ENCODE measurements around the gene HCN2. TPM values are rescaled to one million over a fixed set of nuclear protein-coding genes. Genes with fewer than 3 reads are reported as not detected.
"Not testable (repeated sequence)": the region's sequence is repeated elsewhere in the genome, so short reads cannot be mapped to it uniquely, and the experiment has no call there.

Gene HCN2
- total RNA-seq, 1 experiment from 2014 or later, result 0.04 TPM

GRCh38 chr19:623974-624373 lies 34.3 kb downstream of the HCN2 start:
- Histone ChIP-seq H3K36me3 (ENCODE audit: low read depth, low read length) (peaks cover 5% of the 10 kb centered on the region; the same call in 1 of the 2 replicates), H3K79me2 (ENCODE audit: low read length) (peaks cover 10% of the 10 kb centered on the region; the same call in 1 of the 2 replicates), H3K4me2 (ENCODE audit: low read length) (no peak overlapping the region), H3K4me1 (ENCODE audit: insufficient read depth, low read length) (no peaks in the 10 kb centered on the region), H2AFZ (ENCODE audit: low read length) (no peak overlapping the region), H3K9ac (ENCODE audit: low read length) (no peak overlapping the region), H3F3A (ENCODE audit: low read length, unreplicated experiment) (no peaks in the 10 kb centered on the region), H3K4me3 (ENCODE audit: low read length) (no peak overlapping the region), H3K9me3 (ENCODE audit: low read length) (no peaks in the 10 kb centered on the region), H3K27me3 (ENCODE audit: low read length) (no peaks in the 10 kb centered on the region), H3K9me2 (replicated peaks; ENCODE audit: low read length) (no peaks in the 10 kb centered on the region), H4K20me1 (ENCODE audit: low read length) (no peaks in the 10 kb centered on the region), H3K27ac (ENCODE audit: low read length) (no peak overlapping the region)
- no peak for ATAC-seq
- POLR2A ChIA-PET (ENCODE audit: unreplicated experiment), result no interaction called here
- DNase-seq, result no peak
- no peak for TF ChIP-seq EZH2phosphoT487 (IDR thresholded peaks at IDR 0.05; ENCODE audit: borderline replicate concordance, low read length)
- TF ChIP-seq EZH2 (IDR thresholded peaks at IDR 0.05; ENCODE audit: low read length, unreplicated experiment), result no peak
- TF ChIP-seq CTCF (conservative IDR thresholded peaks at IDR 0.05; ENCODE audit: low read depth, low read length), result no peak
- no TSS peak for BruUV-seq (replicated peaks)
- CTCF ChIA-PET, result no interaction called here
- intact Hi-C loops (cut with micrococcal nuclease), result no loop called here

GRCh38 chr19:624433-625109 lies 34.9 kb downstream of the HCN2 start:
- BruUV-seq (replicated peaks), result no TSS peak
- H3K79me2 ChIP-seq (ENCODE audit: low read length), result peaks cover 15% of the 10 kb centered on the region; the same call in 1 of the 2 replicates
- H3K9ac ChIP-seq (ENCODE audit: low read length), result no peak overlapping the region
- ATAC-seq (no peak), DNase-seq (no peak)
- TF ChIP-seq EZH2phosphoT487 (IDR thresholded peaks at IDR 0.05; ENCODE audit: borderline replicate concordance, low read length), result no peak
- no peak for TF ChIP-seq CTCF (conservative IDR thresholded peaks at IDR 0.05; ENCODE audit: low read depth, low read length)
- no peak for TF ChIP-seq EZH2 (IDR thresholded peaks at IDR 0.05; ENCODE audit: low read length, unreplicated experiment)
- no peaks in the 10 kb centered on the region for H3K9me2 ChIP-seq (replicated peaks; ENCODE audit: low read length)
- peaks cover 5% of the 10 kb centered on the region; the same call in 1 of the 2 replicates for H3K36me3 ChIP-seq (ENCODE audit: low read depth, low read length)
- H3K9me3 ChIP-seq (ENCODE audit: low read length), result no peaks in the 10 kb centered on the region
- POLR2A ChIA-PET (ENCODE audit: unreplicated experiment), result no interaction called here
- no peaks in the 10 kb centered on the region for H3K4me1 ChIP-seq (ENCODE audit: insufficient read depth, low read length)
- CTCF ChIA-PET, result no interaction called here
- intact Hi-C loops (cut with micrococcal nuclease), result no loop called here
- H3K4me3 ChIP-seq (ENCODE audit: low read length), result no peak overlapping the region
- H3K27ac ChIP-seq (ENCODE audit: low read length), result no peak overlapping the region
- H2AFZ ChIP-seq (ENCODE audit: low read length), result no peak overlapping the region
- no peaks in the 10 kb centered on the region for H3F3A ChIP-seq (ENCODE audit: low read length, unreplicated experiment)
- no peak overlapping the region for H3K4me2 ChIP-seq (ENCODE audit: low read length)
- no peaks in the 10 kb centered on the region for H4K20me1 ChIP-seq (ENCODE audit: low read length)
- H3K27me3 ChIP-seq (ENCODE audit: low read length), result no peaks in the 10 kb centered on the region

GRCh38 chr19:625257-625656 lies 35.6 kb downstream of the HCN2 start:
- Histone ChIP-seq H2AFZ (ENCODE audit: low read length) (no peak overlapping the region), H4K20me1 (ENCODE audit: low read length) (no peaks in the 10 kb centered on the region), H3K9me3 (ENCODE audit: low read length) (no peaks in the 10 kb centered on the region), H3K9me2 (replicated peaks; ENCODE audit: low read length) (no peaks in the 10 kb centered on the region), H3K4me3 (ENCODE audit: low read length) (no peak overlapping the region), H3K27ac (ENCODE audit: low read length) (no peak overlapping the region), H3K36me3 (ENCODE audit: low read depth, low read length) (peaks cover 5% of the 10 kb centered on the region; the same call in 1 of the 2 replicates), H3F3A (ENCODE audit: low read length, unreplicated experiment) (no peaks in the 10 kb centered on the region), H3K9ac (ENCODE audit: low read length) (no peak overlapping the region), H3K27me3 (ENCODE audit: low read length) (no peaks in the 10 kb centered on the region), H3K4me1 (ENCODE audit: insufficient read depth, low read length) (no peaks in the 10 kb centered on the region), H3K79me2 (ENCODE audit: low read length) (peaks cover 19% of the 10 kb centered on the region), H3K4me2 (ENCODE audit: low read length) (no peak overlapping the region)
- no TSS peak for BruUV-seq (replicated peaks)
- no peak for DNase-seq
- TF ChIP-seq EZH2phosphoT487 (IDR thresholded peaks at IDR 0.05; ENCODE audit: borderline replicate concordance, low read length) (no peak), CTCF (conservative IDR thresholded peaks at IDR 0.05; ENCODE audit: low read depth, low read length) (no peak), EZH2 (IDR thresholded peaks at IDR 0.05; ENCODE audit: low read length, unreplicated experiment) (no peak)
- ATAC-seq, result no peak
- intact Hi-C loops (cut with micrococcal nuclease), result no loop called here
- ChIA-PET CTCF (no interaction called here), POLR2A (ENCODE audit: unreplicated experiment) (no interaction called here)

- H3K27ac ChIP-seq (ENCODE audit: low read length); H3F3A ChIP-seq (ENCODE audit: low read length, unreplicated experiment); POLR2A ChIA-PET (ENCODE audit: unreplicated experiment); H3K4me3 ChIP-seq (ENCODE audit: low read length); intact Hi-C loops (cut with micrococcal nuclease); DNase-seq; H3K4me2 ChIP-seq (ENCODE audit: low read length); H4K20me1 ChIP-seq (ENCODE audit: low read length); H2AFZ ChIP-seq (ENCODE audit: low read length); ATAC-seq; H3K27me3 ChIP-seq (ENCODE audit: low read length); H3K9me2 ChIP-seq (replicated peaks; ENCODE audit: low read length); H3K9ac ChIP-seq (ENCODE audit: low read length); H3K4me1 ChIP-seq (ENCODE audit: insufficient read depth, low read length); H3K9me3 ChIP-seq (ENCODE audit: low read length); CTCF ChIA-PET; BruUV-seq (replicated peaks); H3K36me3 ChIP-seq (ENCODE audit: low read depth, low read length): not testable (repeated sequence)
- H3K79me2 ChIP-seq (ENCODE audit: low read length), result peaks cover 30% of the 10 kb centered on the region
Measured at GRCh38 chr19:626566-626965, 36.9 kb downstream of the HCN2 start.
